Neural progenitor cell (in vitro differentiated cells): ENCODE measurements around the gene LBP. TPM values are rescaled to one million over a fixed set of nuclear protein-coding genes. Genes with fewer than 3 reads are reported as not detected.

Experiments used
- DNase-seq: peaks from one replicate; pipeline ENCODE4 v3.0.0-alpha.2; 2016; ENCODE audit warnings: low spot score
- H2AFZ ChIP-seq: fragments of 200-600 bp; sonication (generic); replicated peaks from 2 replicates; pipeline ENCODE4 v1.6.1; 2016; ENCODE audit warnings: antibody characterized with exemption
- H3F3A ChIP-seq: fragments of 200-600 bp; sonication (generic); 2 replicates; pipeline ENCODE4 v1.6.1; 2016; ENCODE audit warnings: antibody characterized with exemption, low read depth
- H3K27ac ChIP-seq: fragments of 200-600 bp; sonication (generic); 2 replicates; pipeline ENCODE4 v1.5.1; 2016; ENCODE audit warnings: mild to moderate bottlenecking
- H3K27me3 ChIP-seq: fragments of 200-600 bp; sonication (generic); 2 replicates; pipeline ENCODE4 v1.6.1; 2016; ENCODE audit warnings: mild to moderate bottlenecking, moderate library complexity
- H3K36me3 ChIP-seq: fragments of 200-600 bp; sonication (generic); 2 replicates; pipeline ENCODE4 v1.5.1; 2016
- H3K4me1 ChIP-seq: fragments of 200-600 bp; sonication (generic); 2 replicates; pipeline ENCODE4 v1.6.1; 2016; ENCODE audit warnings: mixed run types
- H3K4me2 ChIP-seq: fragments of 200-600 bp; sonication (generic); 2 replicates; pipeline ENCODE4 v1.6.1; 2016
- H3K4me3 ChIP-seq: fragments of 200-600 bp; sonication (generic); 2 replicates; pipeline ENCODE4 v1.5.1; 2016
- H3K79me2 ChIP-seq: fragments of 200-600 bp; sonication (generic); 2 replicates; pipeline ENCODE4 v1.6.1; 2016; ENCODE audit warnings: low read depth
- H3K9ac ChIP-seq: fragments of 200-600 bp; sonication (generic); 2 replicates; pipeline ENCODE4 v1.6.1; 2016
- H3K9me3 ChIP-seq: fragments of 200-600 bp; sonication (generic); 2 replicates; pipeline ENCODE4 v1.5.1; 2016; ENCODE audit warnings: low read depth
- H4K20me1 ChIP-seq: fragments of 200-600 bp; sonication (generic); 2 replicates; pipeline ENCODE4 v1.6.1; 2016; ENCODE audit warnings: low read depth
- H3K27ac Mint-ChIP-seq: 3 replicates; pipeline ENCODE4 v1.8.0; 2021; ENCODE audit warnings: mixed read lengths
- H3K27me3 Mint-ChIP-seq: 2 replicates; pipeline ENCODE4 v1.8.0; 2022; ENCODE audit warnings: low read depth, mild to moderate bottlenecking, inconsistent platforms, moderate library complexity, mixed read lengths; ENCODE audit not compliant: insufficient read depth
- H3K36me3 Mint-ChIP-seq: 3 replicates; pipeline ENCODE4 v1.8.0; 2021; ENCODE audit warnings: mixed read lengths
- H3K4me1 Mint-ChIP-seq: 3 replicates; pipeline ENCODE4 v1.8.0; 2021; ENCODE audit warnings: mixed read lengths
- H3K4me3 Mint-ChIP-seq: 3 replicates; pipeline ENCODE4 v1.8.0; 2021; ENCODE audit warnings: mild to moderate bottlenecking, moderate library complexity, mixed read lengths
- H3K9me3 Mint-ChIP-seq: 3 replicates; pipeline ENCODE4 v1.8.0; 2020; ENCODE audit warnings: mixed read lengths
- EZH2 ChIP-seq: fragments of 200-600 bp; sonication (generic); IDR thresholded peaks from 2 replicates; pipeline ENCODE4 v1.6.1; 2017; ENCODE audit warnings: antibody characterized with exemption, mild to moderate bottlenecking, moderate library complexity
- EZH2phosphoT487 ChIP-seq: fragments of 200-600 bp; sonication (generic); IDR thresholded peaks from 2 replicates; pipeline ENCODE4 v1.6.1; 2017; ENCODE audit warnings: antibody characterized with exemption
- total RNA-seq: library from RNA; depleted of rRNA; stranded (reverse); fragments of >200 nt; gene quantifications from 2 replicates; pipeline ENCODE4 v1.2.3, GENCODE V29; 2015; ENCODE audit warnings: low replicate concordance
- TF ChIP-seq, protein P1 (sequence below): fragments of 200-600 bp; sonication (generic); IDR thresholded peaks from 2 replicates; pipeline ENCODE4 v1.5.1; 2017; ENCODE audit warnings: antibody characterized with exemption, mild to moderate bottlenecking

Gene LBP
- total RNA-seq, 1 donor from 2014 or later = not detected

- H3K79me2 ChIP-seq = no peaks in the 10 kb centered on the region
- H3F3A ChIP-seq = peaks cover 31% of the 10 kb centered on the region
- H3K9ac ChIP-seq = no peak overlapping the region
- H3K4me3 ChIP-seq = no peak overlapping the region
- no peak overlapping the region for H3K4me2 ChIP-seq
- no peak overlapping the region for H2AFZ ChIP-seq
- no peaks in the 10 kb centered on the region for H3K36me3 ChIP-seq
- no peak for TF ChIP-seq EZH2
- TF ChIP-seq, protein P1, sequence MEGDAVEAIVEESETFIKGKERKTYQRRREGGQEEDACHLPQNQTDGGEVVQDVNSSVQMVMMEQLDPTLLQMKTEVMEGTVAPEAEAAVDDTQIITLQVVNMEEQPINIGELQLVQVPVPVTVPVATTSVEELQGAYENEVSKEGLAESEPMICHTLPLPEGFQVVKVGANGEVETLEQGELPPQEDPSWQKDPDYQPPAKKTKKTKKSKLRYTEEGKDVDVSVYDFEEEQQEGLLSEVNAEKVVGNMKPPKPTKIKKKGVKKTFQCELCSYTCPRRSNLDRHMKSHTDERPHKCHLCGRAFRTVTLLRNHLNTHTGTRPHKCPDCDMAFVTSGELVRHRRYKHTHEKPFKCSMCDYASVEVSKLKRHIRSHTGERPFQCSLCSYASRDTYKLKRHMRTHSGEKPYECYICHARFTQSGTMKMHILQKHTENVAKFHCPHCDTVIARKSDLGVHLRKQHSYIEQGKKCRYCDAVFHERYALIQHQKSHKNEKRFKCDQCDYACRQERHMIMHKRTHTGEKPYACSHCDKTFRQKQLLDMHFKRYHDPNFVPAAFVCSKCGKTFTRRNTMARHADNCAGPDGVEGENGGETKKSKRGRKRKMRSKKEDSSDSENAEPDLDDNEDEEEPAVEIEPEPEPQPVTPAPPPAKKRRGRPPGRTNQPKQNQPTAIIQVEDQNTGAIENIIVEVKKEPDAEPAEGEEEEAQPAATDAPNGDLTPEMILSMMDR = no peak
- no peak for TF ChIP-seq EZH2phosphoT487
- Mint-ChIP-seq H3K36me3 (peaks cover 40% of the 10 kb centered on the region), H3K4me1 (no peaks in the 10 kb centered on the region), H3K27ac (no peak overlapping the region), H3K9me3 (no peaks in the 10 kb centered on the region), H3K4me3 (no peak overlapping the region), H3K27me3 (peaks cover 5% of the 10 kb centered on the region)
- no peaks in the 10 kb centered on the region for H3K9me3 ChIP-seq
- no peak overlapping the region for H3K27ac ChIP-seq
- no peaks in the 10 kb centered on the region for H4K20me1 ChIP-seq
- DNase-seq = no peak
- H3K27me3 ChIP-seq = no peaks in the 10 kb centered on the region
- no peaks in the 10 kb centered on the region for H3K4me1 ChIP-seq
Measured at GRCh38 chr20:38414769-38415450, 68.6 kb downstream of the LBP start.

GRCh38 chr20:38418509-38419204, 72.4 kb downstream of the LBP start:
- Histone ChIP-seq H3K27me3 (no peaks in the 10 kb centered on the region), H3K27ac (peak overlapping the region; percentile 53), H3K4me1 (no peaks in the 10 kb centered on the region), H3K36me3 (no peaks in the 10 kb centered on the region), H3K4me2 (no peak overlapping the region), H3K9ac (no peak overlapping the region), H3K9me3 (no peaks in the 10 kb centered on the region), H3F3A (peaks cover 54% of the 10 kb centered on the region), H2AFZ (no peak overlapping the region), H3K79me2 (peaks cover 11% of the 10 kb centered on the region), H3K4me3 (no peak overlapping the region), H4K20me1 (peaks cover 34% of the 10 kb centered on the region)
- TF ChIP-seq, protein P1 = no peak
- TF ChIP-seq EZH2 (no peak), EZH2phosphoT487 (no peak)
- no peak overlapping the region for H3K4me3 Mint-ChIP-seq
- H3K36me3 Mint-ChIP-seq = peaks cover 54% of the 10 kb centered on the region
- no peak overlapping the region for H3K27ac Mint-ChIP-seq
- H3K9me3 Mint-ChIP-seq = no peaks in the 10 kb centered on the region
- DNase-seq = no peak
- no peaks in the 10 kb centered on the region for H3K4me1 Mint-ChIP-seq
- peaks cover 7% of the 10 kb centered on the region for H3K27me3 Mint-ChIP-seq

GRCh38 chr20:38420388-38421085, 74.3 kb downstream of the LBP start:
- TF ChIP-seq EZH2phosphoT487 (no peak), EZH2 (no peak)
- TF ChIP-seq, protein P1 = no peak
- Mint-ChIP-seq H3K4me1 (no peaks in the 10 kb centered on the region), H3K9me3 (no peaks in the 10 kb centered on the region), H3K27me3 (peaks cover 6% of the 10 kb centered on the region), H3K27ac (no peak overlapping the region), H3K4me3 (no peak overlapping the region), H3K36me3 (peaks cover 55% of the 10 kb centered on the region)
- H3K9ac ChIP-seq = no peak overlapping the region
- DNase-seq = no peak
- peaks cover 51% of the 10 kb centered on the region for H4K20me1 ChIP-seq
- no peaks in the 10 kb centered on the region for H3K27me3 ChIP-seq
- H3K79me2 ChIP-seq = peaks cover 30% of the 10 kb centered on the region
- H3K4me2 ChIP-seq = no peak overlapping the region
- H3K4me3 ChIP-seq = no peak overlapping the region
- no peaks in the 10 kb centered on the region for H3K36me3 ChIP-seq
- no peak overlapping the region for H3K27ac ChIP-seq
- no peaks in the 10 kb centered on the region for H3K4me1 ChIP-seq
- no peaks in the 10 kb centered on the region for H3K9me3 ChIP-seq
- peaks cover 66% of the 10 kb centered on the region for H3F3A ChIP-seq
- no peak overlapping the region for H2AFZ ChIP-seq
